Neutrophil (primary cell): Measurements from ENCODE around the gene CNPY1.
A peak's percentile ranks its signal among the peaks of the same experiment; 100 is the strongest.

ENCODE experiments used
- H3K27ac ChIP-seq: fragments of 200-600 bp; sonication (generic); 2 replicates; pipeline ENCODE4 v1.5.1; 2016; ENCODE audit warnings: mild to moderate bottlenecking, moderate library complexity
- H3K27me3 ChIP-seq: fragments of 200-600 bp; sonication (generic); 2 replicates; pipeline ENCODE4 v1.6.0; 2016; ENCODE audit warnings: mild to moderate bottlenecking
- H3K36me3 ChIP-seq: fragments of 200-600 bp; sonication (generic); 2 replicates; pipeline ENCODE4 v1.5.1; 2017
- H3K4me1 ChIP-seq, 2 experiments: fragments of 200-600 bp in 1 of 2; sonication (generic) in 1 of 2; 1 replicate in 1 of 2; 2 replicates in 1 of 2; pipeline versions ENCODE4 v1.5.1 to v1.6.1; 2013 to 2016; ENCODE audit warnings: low read depth in 1 of 2, low read length in 1 of 2, mild to moderate bottlenecking in 1 of 2, moderate library complexity in 1 of 2; ENCODE audit not compliant: control insufficient read depth in 1 of 2, insufficient read depth in 1 of 2
- H3K4me3 ChIP-seq, 2 experiments: fragments of 200-600 bp in 1 of 2; sonication (generic) in 1 of 2; 1 replicate in 1 of 2; 2 replicates in 1 of 2; pipeline ENCODE4 v1.5.1; 2013 to 2016; ENCODE audit warnings: low read depth in 1 of 2, low read length in 1 of 2, mild to moderate bottlenecking in 1 of 2, moderate library complexity in 1 of 2
- H3K9me3 ChIP-seq: fragments of 200-600 bp; sonication (generic); 2 replicates; pipeline ENCODE4 v1.5.1; 2016
- CTCF ChIP-seq: fragments of 200-600 bp; sonication (generic); IDR thresholded peaks from 2 replicates; pipeline ENCODE4 v1.5.1; 2016; ENCODE audit warnings: antibody characterized with exemption

The CNPY1 gene

GRCh38 chr7:155585951-155586350 is 39.6 kb upstream of the CNPY1 start:
- peaks cover 68 to 70% of the 10 kb centered on the region in 2 experiments for H3K4me1 ChIP-seq
- H3K4me3 ChIP-seq = peak overlapping the region; percentile 10 to 20
- H3K9me3 ChIP-seq = no peaks in the 10 kb centered on the region
- no peak for TF ChIP-seq CTCF
- no peaks in the 10 kb centered on the region for H3K36me3 ChIP-seq
- peak overlapping the region; percentile 96 for H3K27ac ChIP-seq
- H3K27me3 ChIP-seq = no peaks in the 10 kb centered on the region

- H3K36me3 ChIP-seq = no peaks in the 10 kb centered on the region
- no peak for TF ChIP-seq CTCF
- peaks cover 64 to 66% of the 10 kb centered on the region in 2 experiments for H3K4me1 ChIP-seq
- no peaks in the 10 kb centered on the region for H3K27me3 ChIP-seq
- peak overlapping the region; percentile 10 to 20 for H3K4me3 ChIP-seq
- no peaks in the 10 kb centered on the region for H3K9me3 ChIP-seq
- H3K27ac ChIP-seq = peak overlapping the region; percentile 96
Observed at GRCh38 chr7:155585532-155585895, 39.2 kb upstream of the CNPY1 start.

GRCh38 chr7:155584763-155585531 is 38.6 kb upstream of the CNPY1 start:
- no peaks in the 10 kb centered on the region for H3K27me3 ChIP-seq
- no peak for TF ChIP-seq CTCF
- H3K4me1 ChIP-seq = peaks cover 58 to 60% of the 10 kb centered on the region in 2 experiments
- H3K36me3 ChIP-seq = no peaks in the 10 kb centered on the region
- peak overlapping the region in 1 of 2 experiments; percentile 20 for H3K4me3 ChIP-seq
- no peaks in the 10 kb centered on the region for H3K9me3 ChIP-seq
- H3K27ac ChIP-seq = peak overlapping the region; percentile 96

GRCh38 chr7:155584261-155584660 is 37.9 kb upstream of the CNPY1 start:
- Histone ChIP-seq H3K9me3 (no peaks in the 10 kb centered on the region), H3K4me1 (peaks cover 52 to 53% of the 10 kb centered on the region in 2 experiments), H3K4me3 (no peak overlapping the region), H3K36me3 (no peaks in the 10 kb centered on the region), H3K27me3 (no peaks in the 10 kb centered on the region), H3K27ac (peak overlapping the region; percentile 96)
- TF ChIP-seq CTCF = no peak

- H3K27ac ChIP-seq = no peak overlapping the region
- peaks cover 45 to 47% of the 10 kb centered on the region in 2 experiments for H3K4me1 ChIP-seq
- H3K36me3 ChIP-seq = no peaks in the 10 kb centered on the region
- H3K4me3 ChIP-seq = no peak overlapping the region
- no peaks in the 10 kb centered on the region for H3K9me3 ChIP-seq
- no peaks in the 10 kb centered on the region for H3K27me3 ChIP-seq
- no peak for TF ChIP-seq CTCF
Observed at GRCh38 chr7:155583636-155584035, 37.3 kb upstream of the CNPY1 start.
